K562 (cell line): ENCODE data around the gene LRRC37A3. TPM values are rescaled to one million over a fixed set of nuclear protein-coding genes. Genes with fewer than 3 reads are reported as not detected.

Experiments
- BMI1 ChIP-seq: fragments of 150-350 bp; IDR thresholded peaks from 2 replicates; pipeline ENCODE4 v1.6.1; 2014; ENCODE audit warnings: low read length
- HDAC8 ChIP-seq: fragments of 450-650 bp; IDR thresholded peaks from 2 replicates; pipeline ENCODE4 v1.6.1; 2016; ENCODE audit warnings: mild to moderate bottlenecking, missing genetic modification characterization, moderate library complexity, missing compliant biosample characterization
- KLF1 ChIP-seq: fragments of 450-650 bp; IDR thresholded peaks from 2 replicates; pipeline ENCODE4 v1.6.1; 2016; ENCODE audit warnings: missing genetic modification characterization, missing compliant biosample characterization
- MAZ ChIP-seq, 2 experiments: fragments of 450-650 bp in 1 of 2; sonication (generic) in 1 of 2; formaldehyde crosslinking; IDR thresholded peaks in 1 of 2; conservative IDR thresholded peaks in 1 of 2; 2 replicates each; pipeline versions ENCODE4 v1.4.0 to v1.5.0; 2020; ENCODE audit warnings: mild to moderate bottlenecking in 1 of 2, missing genetic modification reagents in 1 of 2
- OTX1 ChIP-seq: fragments of 450-650 bp; formaldehyde crosslinking; IDR thresholded peaks from 2 replicates; pipeline ENCODE4 v1.4.0; 2022; ENCODE audit warnings: mild to moderate bottlenecking
- POLR2AphosphoS5 ChIP-seq: IDR thresholded peaks from 2 replicates; pipeline ENCODE4 v1.6.1; 2011; ENCODE audit warnings: mild to moderate bottlenecking, low read depth, low read length, moderate library complexity; ENCODE audit not compliant: control insufficient read depth, insufficient read depth
- SMARCE1 ChIP-seq: fragments of 450-650 bp; IDR thresholded peaks from 2 replicates; pipeline ENCODE4 v1.7.1; 2016; ENCODE audit warnings: mild to moderate bottlenecking
- STAG1 ChIP-seq: sonication (generic); formaldehyde crosslinking; IDR thresholded peaks from 2 replicates; pipeline ENCODE4 v1.5.0; 2020; ENCODE audit warnings: missing genetic modification reagents, borderline replicate concordance
- ZNF133 ChIP-seq: fragments of 250-450 bp; sonication (Bioruptor Pico); IDR thresholded peaks from 2 replicates; pipeline ENCODE4 v1.4.0; 2020; ENCODE audit warnings: mild to moderate bottlenecking
- ZNF146 ChIP-seq: IDR thresholded peaks from one replicate; pipeline ENCODE4 v1.6.1; 2018; ENCODE audit warnings: missing compliant biosample characterization; ENCODE audit not compliant: unreplicated experiment
- polyA plus RNA-seq, 8 experiments: library from polyadenylated mRNA; depleted of rRNA in 4 of 8; stranded (reverse) in 5 of 8; unstranded in 3 of 8; fragments of >200 nt; fragmentation: Nextera tagmentation in 2 of 8; fragmentation: Illumina TruSeq in 1 of 8; extraction: Ambion mirVana in 2 of 8; extraction: Trizol in 1 of 8; gene quantifications; 2 replicates each; pipeline versions ENCODE4 v1.2.1 to v1.2.3, GENCODE V29; 2011 to 2014; ENCODE audit warnings: inconsistent platforms in 1 of 8, missing spikeins in 1 of 8
- total RNA-seq, 7 experiments: library from RNA; depleted of rRNA in 6 of 7; stranded (reverse); fragments of >200 nt in 6 of 7; fragmentation: Illumina TruSeq in 2 of 7; extraction: Trizol in 2 of 7; gene quantifications; 2 replicates each; pipeline versions ENCODE4 v1.2.1 to v1.2.3, GENCODE V29; 2011 to 2021; ENCODE audit warnings: low replicate concordance in 1 of 7
- TF ChIP-seq, protein P1 (sequence below): fragments of 250-450 bp; sonication (Bioruptor Pico); IDR thresholded peaks from 2 replicates; pipeline ENCODE4 v1.8.0; 2022; ENCODE audit warnings: moderate library complexity, mild to moderate bottlenecking, inconsistent platforms
- TF ChIP-seq, protein P2 (sequence below), 2 experiments: IDR thresholded peaks; 2 replicates each; pipeline ENCODE4 v1.6.1; 2011; ENCODE audit warnings: borderline replicate concordance in 1 of 2, control low read depth in 1 of 2, low read depth in 1 of 2, low read length in 1 of 2, mild to moderate bottlenecking in 1 of 2, mixed read lengths in 1 of 2, moderate library complexity in 1 of 2; ENCODE audit not compliant: insufficient read depth in 1 of 2, insufficient read length in 1 of 2, poor library complexity in 1 of 2, severe bottlenecking in 1 of 2; ENCODE audit errors: extremely low read depth in 1 of 2
- TF ChIP-seq, protein P3 (sequence below): fragments of 450-650 bp; IDR thresholded peaks from 2 replicates; pipeline ENCODE4 v1.6.1; 2016; ENCODE audit warnings: mild to moderate bottlenecking, moderate library complexity

LRRC37A3 gene
- total and polyA plus RNA-seq, 9 of the 15 experiments (the other 6 are each of a cell fraction or from before 2014, with no cell fraction given) = 0.14 to 5.9 (median 2.2) TPM

DNA sequence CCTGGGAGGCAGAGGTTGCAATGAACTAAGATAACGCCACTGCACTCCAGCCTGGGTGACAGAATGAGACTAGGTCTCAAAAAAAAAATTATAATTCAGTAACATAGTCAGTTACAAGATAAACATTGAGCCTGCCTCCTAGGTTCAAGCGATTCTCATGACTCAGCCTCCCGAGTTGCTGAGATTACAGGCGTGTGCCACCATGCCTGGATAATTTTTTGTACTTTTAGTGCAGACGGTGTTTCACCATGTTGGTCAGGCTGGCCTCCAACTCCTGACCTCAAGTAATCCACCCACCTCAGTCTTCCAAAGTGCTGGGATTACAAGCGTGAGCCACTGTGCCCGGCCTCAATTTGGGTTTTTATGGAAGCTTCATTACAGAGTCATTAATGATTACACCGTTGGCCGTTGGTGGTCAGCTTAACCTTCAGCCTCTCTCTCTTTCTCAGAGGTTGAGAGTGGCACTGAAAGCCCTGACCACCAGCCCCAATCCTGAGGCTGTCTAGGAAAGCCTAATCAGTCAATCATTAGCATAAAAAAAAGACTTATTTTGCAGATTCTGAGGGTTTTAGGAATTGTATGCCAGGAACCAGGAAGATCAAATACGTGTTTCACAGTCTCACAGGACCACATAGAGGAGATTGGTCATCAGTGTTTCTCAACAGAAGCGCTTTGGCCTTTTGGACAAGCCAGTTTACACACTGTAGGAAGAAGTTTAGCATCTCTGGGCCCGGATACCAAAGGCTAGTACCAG, 1.3 kb upstream of the LRRC37A3 start (continued):
- TF ChIP-seq, protein P1, sequence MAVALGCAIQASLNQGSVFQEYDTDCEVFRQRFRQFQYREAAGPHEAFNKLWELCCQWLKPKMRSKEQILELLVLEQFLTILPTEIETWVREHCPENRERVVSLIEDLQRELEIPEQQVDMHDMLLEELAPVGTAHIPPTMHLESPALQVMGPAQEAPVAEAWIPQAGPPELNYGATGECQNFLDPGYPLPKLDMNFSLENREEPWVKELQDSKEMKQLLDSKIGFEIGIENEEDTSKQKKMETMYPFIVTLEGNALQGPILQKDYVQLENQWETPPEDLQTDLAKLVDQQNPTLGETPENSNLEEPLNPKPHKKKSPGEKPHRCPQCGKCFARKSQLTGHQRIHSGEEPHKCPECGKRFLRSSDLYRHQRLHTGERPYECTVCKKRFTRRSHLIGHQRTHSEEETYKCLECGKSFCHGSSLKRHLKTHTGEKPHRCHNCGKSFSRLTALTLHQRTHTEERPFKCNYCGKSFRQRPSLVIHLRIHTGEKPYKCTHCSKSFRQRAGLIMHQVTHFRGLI (CRISPR knock-in tag) = no peak
- TF ChIP-seq, protein P2, sequence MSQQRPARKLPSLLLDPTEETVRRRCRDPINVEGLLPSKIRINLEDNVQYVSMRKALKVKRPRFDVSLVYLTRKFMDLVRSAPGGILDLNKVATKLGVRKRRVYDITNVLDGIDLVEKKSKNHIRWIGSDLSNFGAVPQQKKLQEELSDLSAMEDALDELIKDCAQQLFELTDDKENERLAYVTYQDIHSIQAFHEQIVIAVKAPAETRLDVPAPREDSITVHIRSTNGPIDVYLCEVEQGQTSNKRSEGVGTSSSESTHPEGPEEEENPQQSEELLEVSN (IDR thresholded peaks at IDR 0.05; ENCODE audit: borderline replicate concordance in 1 of 2, extremely low read depth in 1 of 2, insufficient read depth in 1 of 2, insufficient read length in 1 of 2, low read depth in 1 of 2, low read length in 1 of 2, poor library complexity in 1 of 2, severe bottlenecking in 1 of 2) = no peak
- TF ChIP-seq STAG1 = no peak
- TF ChIP-seq KLF1 (tag) = no peak
- TF ChIP-seq MAZ (CRISPR knock-in tag; conservative IDR thresholded peaks at IDR 0.05 in 1 of 2, IDR thresholded peaks at IDR 0.05 in 1 of 2) = no peak
- TF ChIP-seq BMI1 = no peak
- no peak for TF ChIP-seq ZNF133 (CRISPR knock-in tag)
- TF ChIP-seq, protein P3, sequence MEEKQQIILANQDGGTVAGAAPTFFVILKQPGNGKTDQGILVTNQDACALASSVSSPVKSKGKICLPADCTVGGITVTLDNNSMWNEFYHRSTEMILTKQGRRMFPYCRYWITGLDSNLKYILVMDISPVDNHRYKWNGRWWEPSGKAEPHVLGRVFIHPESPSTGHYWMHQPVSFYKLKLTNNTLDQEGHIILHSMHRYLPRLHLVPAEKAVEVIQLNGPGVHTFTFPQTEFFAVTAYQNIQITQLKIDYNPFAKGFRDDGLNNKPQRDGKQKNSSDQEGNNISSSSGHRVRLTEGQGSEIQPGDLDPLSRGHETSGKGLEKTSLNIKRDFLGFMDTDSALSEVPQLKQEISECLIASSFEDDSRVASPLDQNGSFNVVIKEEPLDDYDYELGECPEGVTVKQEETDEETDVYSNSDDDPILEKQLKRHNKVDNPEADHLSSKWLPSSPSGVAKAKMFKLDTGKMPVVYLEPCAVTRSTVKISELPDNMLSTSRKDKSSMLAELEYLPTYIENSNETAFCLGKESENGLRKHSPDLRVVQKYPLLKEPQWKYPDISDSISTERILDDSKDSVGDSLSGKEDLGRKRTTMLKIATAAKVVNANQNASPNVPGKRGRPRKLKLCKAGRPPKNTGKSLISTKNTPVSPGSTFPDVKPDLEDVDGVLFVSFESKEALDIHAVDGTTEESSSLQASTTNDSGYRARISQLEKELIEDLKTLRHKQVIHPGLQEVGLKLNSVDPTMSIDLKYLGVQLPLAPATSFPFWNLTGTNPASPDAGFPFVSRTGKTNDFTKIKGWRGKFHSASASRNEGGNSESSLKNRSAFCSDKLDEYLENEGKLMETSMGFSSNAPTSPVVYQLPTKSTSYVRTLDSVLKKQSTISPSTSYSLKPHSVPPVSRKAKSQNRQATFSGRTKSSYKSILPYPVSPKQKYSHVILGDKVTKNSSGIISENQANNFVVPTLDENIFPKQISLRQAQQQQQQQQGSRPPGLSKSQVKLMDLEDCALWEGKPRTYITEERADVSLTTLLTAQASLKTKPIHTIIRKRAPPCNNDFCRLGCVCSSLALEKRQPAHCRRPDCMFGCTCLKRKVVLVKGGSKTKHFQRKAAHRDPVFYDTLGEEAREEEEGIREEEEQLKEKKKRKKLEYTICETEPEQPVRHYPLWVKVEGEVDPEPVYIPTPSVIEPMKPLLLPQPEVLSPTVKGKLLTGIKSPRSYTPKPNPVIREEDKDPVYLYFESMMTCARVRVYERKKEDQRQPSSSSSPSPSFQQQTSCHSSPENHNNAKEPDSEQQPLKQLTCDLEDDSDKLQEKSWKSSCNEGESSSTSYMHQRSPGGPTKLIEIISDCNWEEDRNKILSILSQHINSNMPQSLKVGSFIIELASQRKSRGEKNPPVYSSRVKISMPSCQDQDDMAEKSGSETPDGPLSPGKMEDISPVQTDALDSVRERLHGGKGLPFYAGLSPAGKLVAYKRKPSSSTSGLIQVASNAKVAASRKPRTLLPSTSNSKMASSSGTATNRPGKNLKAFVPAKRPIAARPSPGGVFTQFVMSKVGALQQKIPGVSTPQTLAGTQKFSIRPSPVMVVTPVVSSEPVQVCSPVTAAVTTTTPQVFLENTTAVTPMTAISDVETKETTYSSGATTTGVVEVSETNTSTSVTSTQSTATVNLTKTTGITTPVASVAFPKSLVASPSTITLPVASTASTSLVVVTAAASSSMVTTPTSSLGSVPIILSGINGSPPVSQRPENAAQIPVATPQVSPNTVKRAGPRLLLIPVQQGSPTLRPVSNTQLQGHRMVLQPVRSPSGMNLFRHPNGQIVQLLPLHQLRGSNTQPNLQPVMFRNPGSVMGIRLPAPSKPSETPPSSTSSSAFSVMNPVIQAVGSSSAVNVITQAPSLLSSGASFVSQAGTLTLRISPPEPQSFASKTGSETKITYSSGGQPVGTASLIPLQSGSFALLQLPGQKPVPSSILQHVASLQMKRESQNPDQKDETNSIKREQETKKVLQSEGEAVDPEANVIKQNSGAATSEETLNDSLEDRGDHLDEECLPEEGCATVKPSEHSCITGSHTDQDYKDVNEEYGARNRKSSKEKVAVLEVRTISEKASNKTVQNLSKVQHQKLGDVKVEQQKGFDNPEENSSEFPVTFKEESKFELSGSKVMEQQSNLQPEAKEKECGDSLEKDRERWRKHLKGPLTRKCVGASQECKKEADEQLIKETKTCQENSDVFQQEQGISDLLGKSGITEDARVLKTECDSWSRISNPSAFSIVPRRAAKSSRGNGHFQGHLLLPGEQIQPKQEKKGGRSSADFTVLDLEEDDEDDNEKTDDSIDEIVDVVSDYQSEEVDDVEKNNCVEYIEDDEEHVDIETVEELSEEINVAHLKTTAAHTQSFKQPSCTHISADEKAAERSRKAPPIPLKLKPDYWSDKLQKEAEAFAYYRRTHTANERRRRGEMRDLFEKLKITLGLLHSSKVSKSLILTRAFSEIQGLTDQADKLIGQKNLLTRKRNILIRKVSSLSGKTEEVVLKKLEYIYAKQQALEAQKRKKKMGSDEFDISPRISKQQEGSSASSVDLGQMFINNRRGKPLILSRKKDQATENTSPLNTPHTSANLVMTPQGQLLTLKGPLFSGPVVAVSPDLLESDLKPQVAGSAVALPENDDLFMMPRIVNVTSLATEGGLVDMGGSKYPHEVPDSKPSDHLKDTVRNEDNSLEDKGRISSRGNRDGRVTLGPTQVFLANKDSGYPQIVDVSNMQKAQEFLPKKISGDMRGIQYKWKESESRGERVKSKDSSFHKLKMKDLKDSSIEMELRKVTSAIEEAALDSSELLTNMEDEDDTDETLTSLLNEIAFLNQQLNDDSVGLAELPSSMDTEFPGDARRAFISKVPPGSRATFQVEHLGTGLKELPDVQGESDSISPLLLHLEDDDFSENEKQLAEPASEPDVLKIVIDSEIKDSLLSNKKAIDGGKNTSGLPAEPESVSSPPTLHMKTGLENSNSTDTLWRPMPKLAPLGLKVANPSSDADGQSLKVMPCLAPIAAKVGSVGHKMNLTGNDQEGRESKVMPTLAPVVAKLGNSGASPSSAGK = no peak
- TF ChIP-seq POLR2AphosphoS5 = no peak
- no peak for TF ChIP-seq HDAC8 (tag)
- TF ChIP-seq SMARCE1 = no peak
- no peak for TF ChIP-seq OTX1 (CRISPR knock-in tag)
- TF ChIP-seq ZNF146 (CRISPR knock-in tag) = no peak
